Left lung (tissue), 10 donors: Measurements from ENCODE around the gene GOLGA6A. TPM values are rescaled to one million over a fixed set of nuclear protein-coding genes. Genes with fewer than 3 reads are reported as not detected.

Experiments used
- ATAC-seq: fragments of 200-7000 bp; cut with Tn5 transposase; one replicate; pipeline ENCODE4 v1.9.1; 2020; ENCODE audit warnings: moderate library complexity
- DNase-seq, 4 donors: peaks; one replicate each; pipeline ENCODE4 v3.0.0-alpha.2; 2013 to 2020
- H3K27ac ChIP-seq, 2 donors: fragments of 200-600 bp; sonication (generic) in 1 of 2; one replicate each; pipeline versions ENCODE4 v1.5.0 to v1.8.0; 2020 to 2021
- H3K27me3 ChIP-seq, 2 donors: fragments of 200-600 bp; sonication (generic) in 1 of 2; one replicate each; pipeline versions ENCODE4 v1.5.0 to v1.8.0; 2020 to 2021
- H3K36me3 ChIP-seq, 2 donors: fragments of 200-600 bp; sonication (generic) in 1 of 2; one replicate each; pipeline versions ENCODE4 v1.5.0 to v1.8.0; 2020 to 2021
- H3K4me1 ChIP-seq, 2 donors: fragments of 200-600 bp; one replicate each; pipeline ENCODE4 v1.8.0; 2021
- H3K4me3 ChIP-seq, 2 donors: fragments of 200-600 bp; sonication (generic) in 1 of 2; one replicate each; pipeline versions ENCODE4 v1.5.0 to v1.8.0; 2020 to 2021; ENCODE audit warnings: mild to moderate bottlenecking in 1 of 2
- H3K9me3 ChIP-seq, 2 donors: fragments of 200-600 bp; sonication (generic) in 1 of 2; one replicate each; pipeline versions ENCODE4 v1.5.0 to v1.8.0; 2020 to 2021
- CTCF ChIP-seq, 2 donors: fragments of 200-600 bp; sonication (generic) in 1 of 2; IDR thresholded peaks; one replicate each; pipeline versions ENCODE4 v1.5.0 to v1.8.0; 2021; ENCODE audit warnings: antibody characterized with exemption in 2 of 2
- intact Hi-C, 2 donors: fragments of 100-400 bp; cut with DNase I; formaldehyde crosslinking; loops; one replicate each; pipeline versions ENCODE4 v1.11.2 to v1.14.2; 2022
- polyA plus RNA-seq, 6 donors: library from polyadenylated mRNA; unstranded; fragments of 120-200 nt; gene quantifications; one replicate each; pipeline ENCODE4 v1.2.1, GENCODE V29; 2013; ENCODE audit not compliant: insufficient read length in 6 of 6
- total RNA-seq, 2 donors: library from RNA; stranded (reverse); fragmentation: NEBNext Ultra II Directional; extraction: Animal tissue kit (Norgen Biotek cat#: 25700); gene quantifications; one replicate each; pipeline ENCODE4 v1.2.1, GENCODE V29; 2021
- donor health status: DM: no; HTN: yes; CAD: no.
- donor health status: DM: no; HTN: no; CAD: no.

GOLGA6A gene
- total and polyA plus RNA-seq, 8 donors = 0.06 to 0.56 (median 0.32) TPM; not detected in 2

GRCh38 chr15:74040109-74040850 is 42.1 kb downstream of the GOLGA6A start:
- H3K36me3 ChIP-seq = peaks cover 0 to 82% of the 10 kb centered on the region in 2 donors
- intact Hi-C loops = no loop called here
- no peaks in the 10 kb centered on the region for H3K9me3 ChIP-seq
- peak overlapping the region; percentile 44 to 66 for H3K27ac ChIP-seq
- H3K4me1 ChIP-seq = peaks cover 14 to 25% of the 10 kb centered on the region in 2 donors
- no peak overlapping the region for H3K4me3 ChIP-seq
- no peak for TF ChIP-seq CTCF (IDR thresholded peaks at IDR 0.05)
- DNase-seq (peak in 1 of 4 donors; percentile 64), ATAC-seq (peak; percentile 2)
- H3K27me3 ChIP-seq = no peaks in the 10 kb centered on the region

DNA sequence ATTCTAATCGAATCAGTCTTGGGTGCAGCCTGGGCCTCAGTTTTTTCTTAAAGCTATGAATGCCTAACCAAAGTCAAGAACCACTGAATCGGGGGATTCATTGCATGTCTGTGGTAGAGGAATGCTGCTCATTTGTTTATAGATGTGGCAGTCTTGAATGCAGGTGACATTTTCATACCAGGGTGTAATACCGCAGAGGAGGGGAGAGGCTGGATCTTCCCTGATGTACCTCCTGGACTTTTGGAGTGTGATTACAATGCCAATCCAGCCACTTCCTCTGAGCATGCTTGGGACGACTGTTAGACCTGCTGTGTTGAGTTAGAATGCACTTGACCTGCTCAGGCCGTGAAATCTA is 42.7 kb downstream of the GOLGA6A start:
- peaks cover 14 to 25% of the 10 kb centered on the region in 2 donors for H3K4me1 ChIP-seq
- intact Hi-C loops = no loop called here

GRCh38 chr15:74038707-74039655 is 43.4 kb downstream of the GOLGA6A start:
- DNase-seq (no peak), ATAC-seq (no peak)
- TF ChIP-seq CTCF (IDR thresholded peaks at IDR 0.05) = no peak
- no peak overlapping the region for H3K4me3 ChIP-seq
- H3K36me3 ChIP-seq = peaks cover 0 to 82% of the 10 kb centered on the region in 2 donors
- intact Hi-C loops = no loop called here
- peak overlapping the region in 1 of 2 donors; percentile 37 for H3K27ac ChIP-seq
- no peaks in the 10 kb centered on the region for H3K9me3 ChIP-seq
- H3K4me1 ChIP-seq = peaks cover 14 to 24% of the 10 kb centered on the region in 2 donors
- H3K27me3 ChIP-seq = no peaks in the 10 kb centered on the region

More for the DNA sequence above, 42.7 kb downstream of the GOLGA6A start:
- Histone ChIP-seq H3K36me3 (peaks cover 0 to 82% of the 10 kb centered on the region in 2 donors), H3K4me3 (no peak overlapping the region), H3K27me3 (no peaks in the 10 kb centered on the region), H3K27ac (peak overlapping the region in 1 of 2 donors; percentile 2), H3K9me3 (no peaks in the 10 kb centered on the region)
- TF ChIP-seq CTCF (IDR thresholded peaks at IDR 0.05) = no peak
- no peak for DNase-seq
- no peak for ATAC-seq

- no peaks in the 10 kb centered on the region for H3K9me3 ChIP-seq
- no peak for TF ChIP-seq CTCF (IDR thresholded peaks at IDR 0.05)
- intact Hi-C loops = no loop called here
- H3K27me3 ChIP-seq = no peaks in the 10 kb centered on the region
- ATAC-seq (no peak), DNase-seq (no peak)
- no peak overlapping the region for H3K4me3 ChIP-seq
- no peak overlapping the region for H3K27ac ChIP-seq
- H3K4me1 ChIP-seq = peaks cover 9 to 27% of the 10 kb centered on the region in 2 donors
- H3K36me3 ChIP-seq = peaks cover 0 to 82% of the 10 kb centered on the region in 2 donors
Observed at GRCh38 chr15:74037171-74038117, 44.9 kb downstream of the GOLGA6A start.
